BLaER1 (cell line): ENCODE results near the gene CACNG8.

ENCODE experiments used
- H3K27ac ChIP-seq: shearing (Covaris generic); formaldehyde crosslinking; 2 replicates; pipeline ENCODE4 v1.8.1; 2022
- H3K27me3 ChIP-seq: shearing (Covaris generic); formaldehyde crosslinking; 2 replicates; pipeline ENCODE4 v1.8.1; 2022
- H3K36me3 ChIP-seq: shearing (Covaris generic); formaldehyde crosslinking; 2 replicates; pipeline ENCODE4 v1.8.1; 2022
- H3K4me1 ChIP-seq: shearing (Covaris generic); formaldehyde crosslinking; 2 replicates; pipeline ENCODE4 v1.8.1; 2022
- H3K4me2 ChIP-seq: shearing (Covaris generic); formaldehyde crosslinking; 2 replicates; pipeline ENCODE4 v1.8.1; 2022
- H3K4me3 ChIP-seq: shearing (Covaris generic); formaldehyde crosslinking; 2 replicates; pipeline ENCODE4 v1.8.1; 2022
- H3K9ac ChIP-seq: shearing (Covaris generic); formaldehyde crosslinking; 2 replicates; pipeline ENCODE4 v1.8.1; 2022
- H3K9me3 ChIP-seq: shearing (Covaris generic); formaldehyde crosslinking; 2 replicates; pipeline ENCODE4 v1.8.1; 2022
- H4K20me1 ChIP-seq: shearing (Covaris generic); formaldehyde crosslinking; 2 replicates; pipeline ENCODE4 v1.8.1; 2022
- Cebpa-rat ChIP-seq: shearing (Covaris generic); IDR thresholded peaks from 2 replicates; pipeline ENCODE4 v1.8.1; 2022

Gene CACNG8

DNA sequence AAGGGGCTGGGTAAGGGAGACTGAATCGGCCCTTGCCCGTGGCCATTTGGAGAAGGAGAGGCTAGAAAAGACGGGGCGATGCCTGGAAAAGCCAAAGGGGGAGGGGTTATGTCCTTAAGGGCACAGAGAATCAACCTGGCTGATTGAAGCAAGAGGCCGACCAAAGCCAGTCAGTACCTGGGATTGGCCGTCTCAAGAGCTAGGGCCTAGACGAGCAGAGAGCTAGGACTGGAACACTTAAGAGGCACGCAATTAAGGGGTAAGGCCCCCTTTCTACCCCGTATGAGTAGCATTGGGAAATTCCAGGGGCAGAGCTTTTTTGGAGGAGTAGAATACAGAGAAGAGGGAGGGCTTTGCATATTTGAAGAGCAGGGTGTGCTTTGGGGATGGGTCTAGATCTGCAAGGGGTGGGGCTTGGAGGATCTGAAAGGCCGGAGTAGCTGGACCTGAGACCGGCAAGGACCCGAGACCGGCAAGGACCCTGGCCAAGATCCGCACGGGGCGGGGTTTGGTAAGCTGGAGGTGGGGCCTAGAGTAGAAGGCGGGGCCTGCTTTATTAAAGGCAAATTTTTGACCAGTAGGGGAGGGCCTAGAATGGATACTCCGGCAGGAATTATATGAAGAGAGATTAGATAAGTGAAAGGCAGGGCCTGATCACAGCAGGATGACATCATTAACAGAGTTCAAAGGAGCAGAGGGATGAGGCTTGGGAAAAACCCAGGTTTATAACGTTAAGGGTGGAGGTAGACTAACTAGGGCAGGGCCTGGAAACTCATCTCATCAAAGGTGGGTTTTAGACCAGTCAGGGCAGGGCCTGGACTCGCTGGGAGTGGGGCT is 18.0 kb downstream of the CACNG8 start:
- H4K20me1 ChIP-seq = no peaks in the 10 kb centered on the region
- no peak overlapping the region for H3K27ac ChIP-seq
- H3K4me1 ChIP-seq = peaks cover 61% of the 10 kb centered on the region
- H3K4me3 ChIP-seq = peak overlapping the region; percentile 45; the same call in 1 of the 2 replicates
- H3K9me3 ChIP-seq = no peaks in the 10 kb centered on the region
- peak overlapping the region; percentile 70 for H3K4me2 ChIP-seq
- no peaks in the 10 kb centered on the region for H3K36me3 ChIP-seq
- TF ChIP-seq Cebpa-rat = no peak
- no peak overlapping the region for H3K9ac ChIP-seq
- peaks cover 35% of the 10 kb centered on the region for H3K27me3 ChIP-seq

GRCh38 chr19:53981376-53981951 is 18.7 kb downstream of the CACNG8 start:
- Histone ChIP-seq H3K9ac (no peak overlapping the region), H3K4me3 (no peak overlapping the region), H3K4me1 (peaks cover 61% of the 10 kb centered on the region), H3K9me3 (no peaks in the 10 kb centered on the region), H3K27ac (no peak overlapping the region), H3K36me3 (no peaks in the 10 kb centered on the region), H3K27me3 (peaks cover 35% of the 10 kb centered on the region), H4K20me1 (no peaks in the 10 kb centered on the region), H3K4me2 (peak overlapping the region; percentile 70)
- no peak for TF ChIP-seq Cebpa-rat

GRCh38 chr19:53982001-53982451 is 19.3 kb downstream of the CACNG8 start:
- no peaks in the 10 kb centered on the region for H3K9me3 ChIP-seq
- no peaks in the 10 kb centered on the region for H3K36me3 ChIP-seq
- H3K4me3 ChIP-seq = peak overlapping the region; percentile 66
- H4K20me1 ChIP-seq = no peaks in the 10 kb centered on the region
- TF ChIP-seq Cebpa-rat = no peak
- peak overlapping the region; percentile 69 for H3K9ac ChIP-seq
- H3K4me1 ChIP-seq = peaks cover 62% of the 10 kb centered on the region
- H3K27me3 ChIP-seq = peaks cover 35% of the 10 kb centered on the region
- H3K27ac ChIP-seq = peak overlapping the region; percentile 74
- H3K4me2 ChIP-seq = peak overlapping the region; percentile 88

DNA sequence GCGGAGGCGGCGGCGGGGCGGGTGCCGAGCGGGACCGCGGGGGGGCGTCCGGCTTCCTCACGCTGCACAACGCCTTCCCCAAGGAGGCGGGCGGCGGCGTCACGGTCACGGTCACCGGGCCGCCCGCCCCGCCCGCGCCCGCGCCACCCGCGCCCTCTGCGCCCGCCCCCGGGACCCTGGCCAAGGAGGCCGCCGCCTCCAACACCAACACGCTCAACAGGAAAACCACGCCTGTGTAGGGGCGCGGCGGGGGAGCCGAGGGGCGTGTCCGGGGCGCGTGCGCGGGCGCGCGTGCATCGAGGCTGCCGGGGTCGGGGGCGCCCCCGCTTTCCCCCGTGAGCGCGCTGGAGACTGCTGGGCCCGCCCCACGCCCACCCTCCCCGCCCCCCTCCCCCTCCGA is 19.9 kb downstream of the CACNG8 start:
- Histone ChIP-seq H3K4me3 (peak overlapping the region; percentile 66), H3K9me3 (no peaks in the 10 kb centered on the region), H3K4me2 (peak overlapping the region; percentile 88), H3K9ac (peak overlapping the region; percentile 69; the same call in 1 of the 2 replicates), H3K36me3 (no peaks in the 10 kb centered on the region), H3K4me1 (peaks cover 66% of the 10 kb centered on the region), H3K27ac (peak overlapping the region; percentile 74; the same call in 1 of the 2 replicates), H3K27me3 (peaks cover 35% of the 10 kb centered on the region), H4K20me1 (no peaks in the 10 kb centered on the region)
- no peak for TF ChIP-seq Cebpa-rat

GRCh38 chr19:53983457-53984289 is 20.9 kb downstream of the CACNG8 start:
- no peak overlapping the region for H3K27ac ChIP-seq
- peaks cover 60% of the 10 kb centered on the region for H3K4me1 ChIP-seq
- no peaks in the 10 kb centered on the region for H3K9me3 ChIP-seq
- TF ChIP-seq Cebpa-rat = no peak
- H3K9ac ChIP-seq = no peak overlapping the region
- H3K4me3 ChIP-seq = no peak overlapping the region
- H3K36me3 ChIP-seq = no peaks in the 10 kb centered on the region
- H3K4me2 ChIP-seq = peak overlapping the region; percentile 70
- H3K27me3 ChIP-seq = peaks cover 28% of the 10 kb centered on the region
- no peaks in the 10 kb centered on the region for H4K20me1 ChIP-seq

GRCh38 chr19:53985863-53986262 is 23.1 kb downstream of the CACNG8 start:
- Histone ChIP-seq H3K4me2 (no peak overlapping the region), H3K9me3 (no peaks in the 10 kb centered on the region), H3K36me3 (no peaks in the 10 kb centered on the region), H3K27ac (no peak overlapping the region), H4K20me1 (no peaks in the 10 kb centered on the region), H3K4me3 (no peak overlapping the region), H3K9ac (no peak overlapping the region), H3K4me1 (peaks cover 49% of the 10 kb centered on the region), H3K27me3 (peaks cover 8% of the 10 kb centered on the region; the same call in 1 of the 2 replicates)
- no peak for TF ChIP-seq Cebpa-rat

DNA sequence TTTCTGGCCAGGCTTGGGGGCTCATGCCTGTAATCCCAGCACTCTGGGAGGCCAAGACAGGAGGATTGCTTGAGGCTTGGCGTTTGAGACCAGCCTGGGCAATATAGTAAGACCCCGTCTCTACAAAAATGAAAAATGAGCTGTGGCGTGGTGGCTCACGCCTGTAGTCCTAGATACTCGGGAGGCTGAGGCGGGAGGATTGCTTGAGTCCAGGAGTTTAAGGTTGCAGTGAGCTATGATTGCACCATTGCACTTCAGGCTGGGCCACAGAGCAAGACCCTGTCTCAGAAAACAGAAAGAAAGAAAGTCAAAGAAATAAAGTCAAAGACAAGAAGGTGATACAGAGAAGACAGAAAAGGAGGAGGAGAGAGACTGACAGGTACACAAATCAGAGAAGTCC is 26.2 kb downstream of the CACNG8 start:
- Histone ChIP-seq H3K4me2 (no peak overlapping the region), H3K9ac (no peak overlapping the region), H3K4me1 (peaks cover 56% of the 10 kb centered on the region), H3K9me3 (no peaks in the 10 kb centered on the region), H3K27ac (no peak overlapping the region), H3K27me3 (no peaks in the 10 kb centered on the region), H3K36me3 (no peaks in the 10 kb centered on the region), H3K4me3 (no peak overlapping the region), H4K20me1 (no peaks in the 10 kb centered on the region)
- TF ChIP-seq Cebpa-rat = no peak

- no peaks in the 10 kb centered on the region for H3K9me3 ChIP-seq
- H3K36me3 ChIP-seq = no peaks in the 10 kb centered on the region
- peak overlapping the region; percentile 53; the same call in 1 of the 2 replicates for H3K27ac ChIP-seq
- no peaks in the 10 kb centered on the region for H4K20me1 ChIP-seq
- no peaks in the 10 kb centered on the region for H3K27me3 ChIP-seq
- H3K9ac ChIP-seq = no peak overlapping the region
- peaks cover 53% of the 10 kb centered on the region for H3K4me1 ChIP-seq
- no peak for TF ChIP-seq Cebpa-rat
- no peak overlapping the region for H3K4me3 ChIP-seq
- H3K4me2 ChIP-seq = peak overlapping the region; percentile 24
Measured at GRCh38 chr19:53989600-53990533, 27.1 kb downstream of the CACNG8 start.
